Activated CD4-positive, CD25-positive, alpha-beta regulatory T cell treated with anti-CD3 and anti-CD28 coated beads, Interleukin-2, amount 50 U/mL, for 24 hours (primary cell): ENCODE results near the gene ASIC5.
"Not testable (repeated sequence)": the region's sequence is repeated elsewhere in the genome, so short reads cannot be mapped to it uniquely, and the experiment has no call there.

Source experiments
- ATAC-seq, 2 donors: fragments of 150-1000 bp; cut with Tn5 transposase; one replicate each; pipeline ENCODE4 v1.10.0; 2021; ENCODE audit warnings: mild to moderate bottlenecking in 1 of 2, moderate library complexity in 1 of 2

The ASIC5 gene, protein sequence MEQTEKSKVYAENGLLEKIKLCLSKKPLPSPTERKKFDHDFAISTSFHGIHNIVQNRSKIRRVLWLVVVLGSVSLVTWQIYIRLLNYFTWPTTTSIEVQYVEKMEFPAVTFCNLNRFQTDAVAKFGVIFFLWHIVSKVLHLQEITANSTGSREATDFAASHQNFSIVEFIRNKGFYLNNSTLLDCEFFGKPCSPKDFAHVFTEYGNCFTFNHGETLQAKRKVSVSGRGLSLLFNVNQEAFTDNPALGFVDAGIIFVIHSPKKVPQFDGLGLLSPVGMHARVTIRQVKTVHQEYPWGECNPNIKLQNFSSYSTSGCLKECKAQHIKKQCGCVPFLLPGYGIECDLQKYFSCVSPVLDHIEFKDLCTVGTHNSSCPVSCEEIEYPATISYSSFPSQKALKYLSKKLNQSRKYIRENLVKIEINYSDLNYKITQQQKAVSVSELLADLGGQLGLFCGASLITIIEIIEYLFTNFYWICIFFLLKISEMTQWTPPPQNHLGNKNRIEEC

DNA sequence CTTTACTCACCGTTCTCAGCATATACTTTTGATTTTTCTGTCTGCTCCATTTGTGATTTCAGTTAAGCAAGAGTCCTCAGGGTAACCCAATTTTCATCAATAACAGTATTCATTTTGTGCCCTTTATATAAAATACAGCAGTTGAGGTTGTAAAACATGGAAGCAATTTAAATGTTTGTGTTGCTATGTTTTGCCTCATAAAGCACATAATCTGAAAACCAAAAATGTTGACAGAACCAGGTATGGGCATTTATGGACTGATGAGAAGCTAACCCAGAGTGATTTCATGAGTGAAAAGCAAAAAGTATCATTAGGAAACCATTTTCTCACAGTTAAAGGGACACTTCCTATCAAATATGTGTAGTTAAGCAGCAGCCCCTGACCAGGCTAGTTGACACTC, at the start of gene ASIC5:
ASIC5 (minus strand) TSS at position 101 of the 400 bp plus-strand sequence; CDS start at position 50, 51 bp downstream.
- ATAC-seq: no peak

DNA sequence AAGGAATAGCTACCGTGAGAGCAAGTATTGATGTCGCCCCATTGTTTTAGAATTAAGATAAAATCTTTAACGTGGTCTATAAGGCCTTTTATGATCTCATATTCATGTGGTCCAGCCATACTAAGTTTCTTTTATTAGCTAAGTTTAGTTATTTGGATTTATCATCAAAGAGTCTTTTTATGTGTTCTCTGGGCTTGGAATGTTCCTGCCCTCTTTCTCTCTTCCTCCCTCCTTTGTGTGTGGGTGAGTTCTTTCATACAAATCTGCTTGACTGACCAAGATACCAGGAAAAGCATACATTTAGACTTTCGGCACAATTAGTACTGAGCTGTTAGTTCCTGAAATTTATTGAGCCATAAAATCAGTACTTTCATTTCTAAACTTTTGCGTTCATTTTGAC, 48.7 kb upstream of the ASIC5 start:
- ATAC-seq: no peak

DNA sequence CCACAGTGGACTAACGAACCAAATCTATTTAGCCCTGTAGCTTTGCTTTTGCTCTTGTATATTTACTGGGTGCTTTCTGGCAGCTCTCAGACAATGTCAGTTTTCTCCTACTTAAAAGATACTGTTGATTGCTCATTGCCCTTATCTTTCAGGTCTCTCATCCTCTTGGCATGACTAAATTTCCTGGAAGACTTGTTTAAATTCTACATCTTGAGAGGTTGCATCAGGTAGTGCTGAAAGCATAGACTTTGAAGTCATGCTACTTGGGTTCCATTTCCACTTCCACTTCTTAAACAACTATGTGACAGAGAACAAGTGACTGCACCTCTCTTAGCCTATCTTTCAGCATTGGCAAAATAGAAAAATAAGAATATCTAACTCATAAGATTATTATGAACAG, 45.8 kb upstream of the ASIC5 start:
- peak; percentile 38 to 41 for ATAC-seq

DNA sequence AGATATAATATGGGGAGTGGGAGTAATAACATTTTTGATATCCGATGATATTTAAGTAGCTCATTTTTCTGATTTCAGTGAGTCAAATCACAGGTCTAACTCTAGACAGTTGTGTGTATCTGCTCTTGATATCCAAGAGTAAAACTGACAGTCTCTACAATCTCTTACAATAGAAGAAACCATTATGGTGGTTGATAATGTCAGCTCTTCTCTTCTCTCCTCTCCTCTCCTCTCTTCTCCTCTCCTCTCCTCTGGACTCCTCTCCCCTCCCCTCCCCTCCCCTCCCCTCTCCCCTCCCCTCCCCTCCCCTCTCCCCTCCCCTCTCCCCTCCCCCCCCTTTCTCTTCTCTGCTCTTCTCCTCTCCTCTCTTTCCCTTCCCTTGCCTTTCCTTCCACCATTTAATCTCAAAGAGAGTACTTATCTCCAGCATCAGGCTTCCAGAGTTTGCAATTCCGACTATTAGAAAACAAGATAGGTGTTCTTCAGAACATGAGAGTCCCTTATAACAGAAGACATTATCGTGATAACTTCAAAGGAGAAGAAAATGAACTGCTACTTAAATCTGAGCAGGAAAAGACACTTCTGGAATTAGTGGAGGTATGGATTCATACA, 43.6 kb upstream of the ASIC5 start:
- ATAC-seq: no peak

DNA sequence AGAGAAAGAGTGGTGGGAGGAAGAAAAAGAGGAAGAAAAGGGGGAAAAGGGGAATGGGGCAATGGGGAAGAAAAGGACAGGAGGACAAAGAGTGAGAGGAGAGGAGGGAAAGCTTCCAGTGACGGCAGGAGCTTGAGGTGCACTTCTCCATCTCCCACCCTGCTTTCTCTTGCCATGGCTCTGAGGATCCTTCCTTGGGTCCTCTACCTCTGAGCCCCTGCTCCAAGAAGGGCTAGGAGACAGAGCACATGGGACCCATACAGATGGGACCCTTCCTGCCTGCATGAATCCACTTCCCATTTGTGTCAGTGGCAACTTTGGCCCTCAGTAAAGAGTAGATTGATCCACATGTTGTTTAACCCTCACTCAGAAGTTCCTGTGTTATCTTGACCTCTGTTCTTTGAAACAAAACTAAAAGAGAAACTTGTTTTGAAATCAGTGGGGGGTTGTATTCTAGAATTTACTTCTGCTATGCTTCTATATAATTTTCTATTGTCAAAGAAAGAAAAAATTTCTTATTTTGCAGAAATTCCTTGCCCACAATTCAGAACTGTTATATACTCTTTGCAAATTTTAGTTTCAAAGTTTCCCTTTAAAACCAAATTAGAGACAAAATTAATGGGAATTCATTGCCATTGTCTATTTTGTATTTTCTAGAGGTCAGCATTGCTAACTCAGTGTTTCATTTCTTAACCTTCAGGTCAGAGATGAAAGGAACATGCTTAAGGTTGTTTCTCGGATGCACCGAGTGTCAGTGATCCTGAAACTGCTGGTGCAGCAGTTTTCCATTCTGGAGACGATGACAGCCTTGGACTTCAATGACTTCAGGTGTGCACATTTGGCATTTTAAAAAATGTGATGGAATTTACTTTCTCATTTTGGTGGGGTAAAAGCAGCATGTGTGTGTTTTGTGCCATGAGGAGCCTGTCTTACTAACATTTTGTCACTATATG, 42.4 kb upstream of the ASIC5 start:
- no peak for ATAC-seq

DNA sequence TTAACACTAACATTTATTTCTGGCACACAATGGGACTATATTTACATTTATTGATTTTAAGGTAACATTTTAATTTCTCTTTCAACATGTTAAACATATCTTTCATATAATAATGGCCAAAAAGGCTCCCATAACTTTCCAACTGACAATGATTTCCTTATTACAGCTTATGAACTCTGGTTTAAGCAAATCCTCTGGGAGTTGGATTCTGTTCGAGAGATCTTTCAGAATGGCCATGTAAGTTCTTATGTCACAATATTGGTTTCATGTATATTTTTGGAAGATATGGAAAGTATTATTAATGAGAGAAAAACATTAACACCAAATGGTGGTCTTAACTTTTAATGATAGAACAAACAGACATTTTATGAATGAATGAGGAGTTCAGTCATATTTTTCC, 41.5 kb upstream of the ASIC5 start:
- no peak for ATAC-seq

DNA sequence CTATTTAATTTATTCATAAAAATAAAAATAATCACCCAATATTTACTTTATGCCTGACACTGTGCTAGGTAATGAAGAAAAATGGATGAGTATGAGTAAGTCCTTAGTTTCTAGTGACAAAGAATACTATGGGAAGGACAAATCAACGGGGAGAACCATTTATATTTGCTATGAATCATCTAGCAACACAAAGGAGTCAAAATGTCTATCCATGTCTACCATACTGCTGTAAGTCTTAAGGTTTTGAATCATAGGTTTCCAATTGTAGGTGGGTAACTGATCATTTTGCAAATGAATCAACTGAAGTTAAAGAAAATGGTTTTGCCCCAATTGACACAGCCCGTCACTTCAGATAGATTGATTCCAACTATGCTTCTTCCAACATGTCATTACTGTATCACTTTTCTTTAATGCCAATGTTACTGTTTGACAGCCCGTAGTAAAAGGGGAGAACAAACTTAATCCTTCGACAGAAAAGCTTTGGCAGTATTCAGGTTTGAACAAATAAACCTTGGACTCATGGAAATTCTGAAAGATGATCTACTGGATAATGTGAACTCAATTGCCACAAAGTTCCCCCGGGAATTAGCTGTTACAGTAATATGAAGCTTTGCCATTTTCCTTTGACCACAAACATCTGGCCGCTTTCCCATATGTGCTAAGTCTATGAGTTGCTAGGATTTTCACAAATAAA, 40.6 kb upstream of the ASIC5 start:
- no peak for ATAC-seq

DNA sequence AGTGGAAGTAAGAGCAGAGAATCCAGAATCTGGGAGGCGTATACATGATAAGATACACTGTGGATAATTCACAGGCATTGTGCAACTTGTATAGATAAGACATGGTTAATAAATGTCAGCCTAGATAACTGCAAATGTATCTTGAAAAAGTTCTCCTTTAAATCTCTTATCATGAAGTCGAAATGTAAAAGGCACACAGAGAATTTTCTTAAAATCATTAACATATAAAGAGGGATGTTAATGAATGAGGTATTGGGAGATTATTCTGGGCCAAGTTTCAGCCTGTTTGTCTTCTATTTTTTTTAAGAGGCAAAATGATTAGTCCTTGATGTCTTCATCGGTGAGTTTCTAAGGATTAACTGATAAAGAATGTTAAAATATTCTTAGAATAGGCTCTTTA, 38.3 kb upstream of the ASIC5 start:
- no peak for ATAC-seq

DNA sequence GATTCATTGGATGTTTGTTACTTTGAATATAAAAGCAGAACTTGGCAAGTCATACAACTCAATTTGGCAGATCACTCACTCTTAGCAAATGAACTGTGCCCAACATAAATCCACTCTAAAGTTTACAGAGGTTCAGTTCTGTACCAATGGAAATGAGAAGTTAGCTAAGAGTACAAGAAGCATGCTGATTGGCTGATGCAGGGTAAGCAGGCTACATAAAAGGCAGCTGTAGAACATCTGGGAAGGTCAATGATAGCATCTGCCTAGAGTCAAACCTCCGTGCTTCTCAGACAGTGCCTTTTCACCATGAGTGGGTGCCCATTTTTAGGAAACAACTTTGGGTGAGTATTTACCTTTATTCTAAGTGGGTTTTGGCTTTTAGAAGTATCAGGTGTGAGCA, 37.4 kb upstream of the ASIC5 start, which contains the start of gene TDO2:
TDO2 (plus strand) TSS at position 244 of the 400 bp plus-strand sequence; CDS start at position 307, 63 bp downstream.
- no peak for ATAC-seq

DNA sequence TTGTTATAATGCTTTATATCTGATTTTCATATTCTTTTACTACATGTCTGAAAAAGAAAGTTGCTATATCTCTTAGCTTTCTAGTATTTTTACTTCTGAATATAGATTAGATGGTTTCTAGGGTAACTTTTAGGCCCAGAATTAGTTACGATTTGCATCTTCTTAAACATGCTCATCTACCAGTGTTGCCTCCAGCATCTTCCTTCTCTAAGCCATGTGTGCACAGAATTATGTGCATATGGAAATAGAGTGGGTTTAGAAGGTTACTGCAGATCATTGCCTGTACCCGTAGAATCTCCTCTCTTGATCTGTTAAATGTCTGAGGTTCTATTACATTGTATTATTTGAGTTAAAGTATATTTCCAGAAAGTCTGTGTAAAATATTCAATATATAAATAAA, 34.9 kb upstream of the ASIC5 start:
- no peak for ATAC-seq

DNA sequence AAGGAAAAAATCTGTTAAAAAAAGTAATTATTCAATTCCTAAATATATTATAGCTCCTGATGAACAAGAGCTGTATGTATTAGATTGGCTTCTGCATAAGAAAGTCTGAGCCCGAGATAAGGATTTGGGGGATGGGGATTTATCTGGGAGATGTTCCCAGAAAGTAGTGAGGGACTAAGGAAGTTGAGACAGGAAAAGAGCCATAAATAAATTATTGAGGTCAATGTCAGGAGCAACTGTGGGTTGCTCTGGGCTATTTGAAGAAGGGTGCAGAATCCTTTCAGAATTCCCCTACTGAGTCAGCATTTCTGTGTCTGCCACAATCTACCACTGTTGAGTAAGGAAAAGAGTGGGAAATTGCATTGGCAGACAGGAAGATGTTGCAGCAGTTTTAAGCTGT, 34.3 kb upstream of the ASIC5 start:
- no peak for ATAC-seq

DNA sequence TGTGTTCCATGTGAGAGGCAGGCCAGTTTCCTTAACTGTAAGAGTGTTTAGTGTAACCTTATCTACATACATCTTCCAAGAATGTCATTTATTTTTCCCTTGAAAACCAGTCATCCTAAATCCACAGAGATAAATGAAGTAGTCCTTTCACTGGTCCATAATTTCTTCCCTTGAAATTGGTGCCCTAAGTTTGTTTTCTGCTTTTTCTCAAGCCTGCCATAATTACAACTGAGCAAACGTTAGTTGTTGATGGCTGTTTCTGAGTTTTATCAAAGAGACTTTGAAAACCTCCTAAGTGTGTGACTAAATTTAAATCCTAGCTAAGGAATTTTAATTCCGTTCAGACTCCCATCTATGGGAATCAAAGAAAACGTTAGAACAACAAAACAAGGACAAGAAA, 33.8 kb upstream of the ASIC5 start:
- ATAC-seq: no peak

DNA sequence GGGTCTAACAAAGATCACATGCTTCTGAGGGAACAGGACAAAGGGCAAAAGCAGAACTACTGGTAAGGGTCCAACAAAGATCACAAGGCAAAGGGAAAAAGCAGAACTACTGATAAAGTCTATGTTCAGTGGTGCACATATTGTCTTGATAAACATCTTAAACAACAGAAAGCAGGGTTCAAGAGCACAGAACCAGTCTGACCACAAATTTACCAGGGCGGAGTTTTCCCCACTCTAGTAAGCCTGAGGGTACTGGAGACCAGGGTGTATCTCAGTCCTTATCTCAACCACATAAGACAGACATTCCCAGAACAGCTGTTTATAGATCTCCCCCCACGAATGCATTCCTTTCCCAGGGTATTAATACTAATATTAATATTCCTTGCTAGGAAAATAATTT, 32.3 kb upstream of the ASIC5 start:
- not testable (repeated sequence) for ATAC-seq

DNA sequence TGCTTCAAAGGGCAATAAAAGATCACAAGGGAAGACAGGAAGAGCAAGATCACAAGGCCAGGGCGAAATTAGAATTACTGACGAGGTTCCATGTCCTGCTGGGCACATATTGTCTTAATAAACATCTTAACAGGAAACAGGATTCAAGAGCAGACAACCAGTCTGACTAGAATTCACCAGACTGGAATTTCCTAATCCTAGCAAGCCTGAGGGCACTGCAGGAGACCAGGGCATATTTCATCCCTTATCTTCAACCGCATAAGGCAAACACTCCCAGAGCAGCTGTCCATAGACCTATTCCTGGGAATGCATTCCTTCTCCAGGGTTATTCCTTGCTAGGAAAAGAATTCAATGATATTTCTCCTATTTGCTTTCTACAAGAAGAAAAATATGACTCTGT, 25.0 kb upstream of the ASIC5 start:
- ATAC-seq: no peak

DNA sequence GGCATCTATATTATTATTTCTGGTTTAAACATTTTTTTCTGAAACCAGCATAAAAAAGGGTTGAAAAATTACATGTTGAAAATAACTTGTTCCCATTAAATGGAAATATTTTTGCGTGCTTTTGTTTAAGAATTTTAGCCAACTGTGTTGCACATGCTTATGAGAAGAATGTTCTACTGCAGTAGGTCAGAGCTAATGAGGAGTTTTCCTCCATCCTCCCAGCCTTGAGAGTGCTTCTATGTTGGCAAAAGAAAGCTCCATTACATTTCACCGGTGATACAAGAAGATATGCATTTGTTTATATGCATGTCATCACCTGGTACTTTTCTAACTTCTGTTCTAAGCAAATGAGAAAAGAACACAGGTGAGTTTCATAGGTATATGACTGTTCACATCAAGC, 23.9 kb upstream of the ASIC5 start:
- no peak for ATAC-seq

DNA sequence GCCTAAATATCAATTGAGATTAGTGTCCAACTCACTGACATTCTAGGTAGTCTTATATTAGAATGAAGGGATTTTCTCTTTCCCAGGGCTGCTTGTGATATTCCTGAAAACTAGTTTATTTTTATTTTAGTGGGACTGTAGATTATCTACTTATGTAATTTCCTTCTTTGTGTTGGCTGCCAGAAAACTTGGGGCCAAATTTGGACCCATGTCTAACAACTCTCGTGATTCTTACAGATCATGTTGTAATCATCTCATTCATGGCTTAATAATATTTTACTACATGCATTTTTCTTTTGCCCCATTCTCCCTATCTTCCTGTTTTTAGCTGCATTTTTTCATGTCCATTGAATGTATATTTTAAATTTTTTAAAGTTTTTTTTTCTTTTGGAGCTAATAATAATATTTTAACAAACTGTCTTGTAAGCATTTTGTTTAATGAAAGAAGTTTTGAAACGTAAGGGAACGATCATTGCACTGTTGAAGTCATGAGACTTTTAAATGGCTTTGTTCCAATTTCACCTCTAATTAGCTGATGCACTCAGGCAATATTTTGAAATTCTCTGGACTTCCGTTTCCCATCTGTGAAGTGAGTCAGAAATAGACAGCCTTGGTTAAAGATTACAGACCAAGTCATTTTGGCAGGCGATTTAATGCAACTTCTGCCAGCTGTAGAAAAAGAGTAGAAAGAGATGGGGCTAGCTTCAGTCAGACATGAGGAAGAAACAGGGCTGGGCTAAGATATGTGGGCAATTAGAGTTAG, 23.1 kb upstream of the ASIC5 start:
- ATAC-seq: no peak

DNA sequence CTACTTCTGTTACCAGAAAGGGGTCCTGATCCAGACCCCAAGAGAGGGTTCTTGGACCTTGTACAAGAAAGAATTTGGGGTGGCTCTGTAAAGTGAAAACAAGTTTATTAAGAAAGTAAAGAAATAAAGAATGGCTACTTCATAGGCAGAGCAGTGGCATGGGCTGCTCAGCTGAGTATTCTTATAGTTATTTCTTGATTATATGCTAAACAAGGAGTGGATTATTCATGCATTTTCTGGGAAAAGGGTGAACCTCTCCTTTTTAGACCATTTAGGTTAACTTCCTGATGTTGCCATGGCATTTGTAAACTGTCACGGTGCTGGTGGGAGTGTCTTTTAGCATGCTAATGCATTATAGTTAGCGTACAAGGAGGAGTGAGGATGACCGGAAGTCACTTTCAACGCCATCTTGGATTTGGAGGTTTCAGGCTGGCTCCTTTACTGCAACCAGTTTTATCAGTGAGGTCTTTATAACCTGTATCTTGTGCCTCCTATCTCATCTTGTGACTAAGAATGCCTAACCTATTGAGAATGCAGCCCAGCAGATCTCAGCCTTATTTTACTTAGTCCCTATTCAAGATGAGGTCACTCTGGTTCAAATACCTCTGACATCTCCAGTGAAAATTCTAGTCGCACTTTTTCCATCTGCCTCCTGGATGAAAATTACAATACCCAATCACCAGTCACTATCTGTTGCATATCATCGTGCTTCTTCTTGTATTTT, 21.9 kb upstream of the ASIC5 start:
- ATAC-seq: no peak

DNA sequence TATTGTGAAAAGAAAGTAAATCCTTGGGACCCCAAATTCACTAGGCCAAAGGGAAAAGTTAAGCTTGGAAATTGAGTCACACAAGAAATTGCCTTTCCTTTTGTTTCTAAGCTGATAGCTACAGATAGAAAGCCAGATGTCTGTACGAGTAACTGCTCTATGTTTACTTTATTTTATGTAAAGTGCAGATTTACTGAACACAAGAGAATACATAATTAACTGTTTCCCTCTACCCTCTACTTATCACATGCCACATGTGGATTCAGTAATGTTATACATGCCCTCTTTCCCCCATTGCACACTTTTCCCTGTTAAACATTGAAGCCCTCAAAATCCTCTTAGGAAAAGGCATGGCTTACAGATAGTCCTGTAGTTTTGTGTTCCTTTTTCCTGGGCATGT, 21.0 kb upstream of the ASIC5 start:
- ATAC-seq: no peak

DNA sequence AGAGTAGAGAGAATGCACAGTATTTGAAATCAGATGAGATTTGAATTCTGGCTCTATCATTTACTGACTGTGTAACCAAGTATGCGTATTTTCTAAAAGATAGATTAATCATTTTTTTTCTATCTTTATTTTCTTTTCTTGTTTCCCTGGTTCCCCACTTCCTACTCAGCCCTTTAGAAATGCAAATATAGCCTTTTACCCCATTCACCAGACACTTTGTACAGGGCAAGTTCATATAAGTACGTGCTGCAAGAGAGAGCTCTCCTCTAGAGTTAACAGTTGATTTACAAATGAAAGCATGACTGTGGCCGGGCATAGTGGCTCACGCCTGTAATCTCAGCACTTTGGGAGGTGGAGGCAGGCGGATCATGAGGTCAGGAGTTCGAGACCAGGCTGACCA, 19.6 kb upstream of the ASIC5 start:
- ATAC-seq: no peak

DNA sequence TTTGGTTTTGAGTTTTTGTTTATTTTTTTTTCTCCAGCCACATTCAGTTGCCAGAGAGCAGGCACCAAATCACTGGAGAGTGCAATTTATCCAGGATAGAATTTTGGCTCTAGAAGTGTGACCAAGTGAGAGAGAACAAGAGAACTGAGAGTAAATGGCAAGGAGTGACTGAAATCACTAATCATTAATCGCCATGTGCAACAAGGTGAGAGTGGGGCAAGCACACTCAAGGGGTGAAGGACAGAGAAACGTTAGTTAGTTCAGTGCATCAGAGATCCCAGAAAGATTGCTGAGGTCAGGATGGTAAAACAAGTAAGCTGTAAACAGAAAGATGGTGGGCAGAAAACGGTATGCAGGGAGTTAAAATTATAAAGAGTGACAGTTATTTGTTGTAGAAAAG, 17.8 kb upstream of the ASIC5 start:
- ATAC-seq: no peak

DNA sequence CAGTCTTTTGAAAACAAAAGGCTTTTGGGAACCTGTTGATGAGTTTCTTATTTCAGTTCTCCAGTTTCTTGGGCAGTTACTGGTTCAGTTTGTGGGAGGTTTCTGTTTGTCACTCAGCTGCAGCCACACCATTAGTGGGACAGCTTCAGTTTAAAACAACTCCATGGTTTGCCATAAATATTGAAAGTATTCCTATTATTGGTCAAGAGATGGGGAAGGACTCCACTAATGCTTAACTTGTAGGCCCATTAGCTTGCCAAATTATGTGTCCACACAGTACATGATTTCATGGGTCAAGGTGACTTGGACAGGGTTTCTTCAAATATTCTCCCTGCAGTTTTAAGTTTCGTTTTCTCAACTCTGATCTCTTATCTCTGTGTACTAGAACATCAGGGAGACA, 15.5 kb upstream of the ASIC5 start:
- ATAC-seq: no peak
